Stimulated activated CD8-positive, alpha-beta memory T cell treated with anti-CD3 and anti-CD28 coated beads, Interleukin-12 subunit alpha, Interleukin-12 subunit beta, amount 100 ng/mL, for 1 hour (primary cell): ENCODE data around the gene ACTL7B.
"Not testable (repeated sequence)": the region's sequence is repeated elsewhere in the genome, so short reads cannot be mapped to it uniquely, and the experiment has no call there.

Experiments used
- DNase-seq: peaks from one replicate; pipeline ENCODE4 v3.0.0-alpha.2; 2020; ENCODE audit warnings: low read depth

ACTL7B gene

GRCh38 chr9:108842610-108843295 is 13.0 kb downstream of the ACTL7B start:
- no peak for DNase-seq

DNA sequence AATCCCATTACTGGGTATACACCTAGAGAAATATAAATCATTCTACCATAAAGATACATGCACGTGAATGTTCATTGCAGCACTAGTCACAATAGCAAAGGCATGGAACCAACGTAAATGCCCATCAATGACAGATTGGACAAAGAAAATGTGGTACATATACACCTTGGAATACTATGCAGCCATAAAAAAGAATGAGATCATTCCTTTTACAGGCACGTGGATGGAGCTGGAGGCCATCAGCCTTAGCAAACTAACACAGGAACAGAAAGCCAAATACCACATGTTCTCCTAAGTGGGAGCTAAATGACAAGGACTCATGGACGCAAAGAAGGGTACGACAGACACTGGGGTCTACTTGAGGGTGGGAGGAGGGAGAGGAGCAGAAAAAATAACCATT is 16.2 kb downstream of the ACTL7B start:
- DNase-seq: not testable (repeated sequence)

DNA sequence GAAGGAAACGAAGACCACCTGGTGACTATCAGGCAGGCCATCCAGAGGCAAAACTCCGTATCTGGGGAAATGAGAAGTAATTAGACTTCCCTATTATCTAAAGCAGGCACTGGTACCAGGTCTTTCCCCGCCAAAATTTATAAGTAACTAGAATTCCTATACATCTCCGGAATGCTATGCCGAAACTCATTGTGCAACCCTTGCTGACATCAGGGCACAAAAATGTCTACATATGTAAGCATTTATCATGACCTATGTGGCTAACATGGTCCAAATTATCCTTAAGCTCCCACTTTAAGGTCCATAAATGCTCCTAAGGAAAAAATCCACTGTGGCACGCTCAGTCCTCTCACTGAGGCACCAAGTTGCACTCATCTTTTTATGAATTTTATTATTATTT is 17.8 kb downstream of the ACTL7B start:
- no peak for DNase-seq

DNA sequence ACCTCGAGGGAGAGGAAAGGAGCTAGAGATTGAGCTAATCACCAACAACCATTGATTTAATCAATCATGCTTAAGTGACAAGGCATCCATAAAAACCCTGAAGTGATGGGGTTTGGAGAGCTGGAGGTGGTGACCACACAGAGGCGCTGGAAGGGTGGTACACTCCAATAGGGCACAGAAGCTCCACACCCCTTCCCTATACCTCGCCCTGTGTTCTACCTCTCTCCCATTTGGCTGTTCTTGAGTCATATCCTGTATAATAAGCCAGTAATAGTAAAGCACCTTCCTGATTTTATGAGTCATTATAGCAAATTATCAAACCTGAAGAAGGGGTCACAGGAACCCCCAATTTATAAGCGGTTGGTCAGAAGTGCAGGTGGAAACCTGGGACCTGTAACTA is 18.3 kb downstream of the ACTL7B start:
- no peak for DNase-seq

DNA sequence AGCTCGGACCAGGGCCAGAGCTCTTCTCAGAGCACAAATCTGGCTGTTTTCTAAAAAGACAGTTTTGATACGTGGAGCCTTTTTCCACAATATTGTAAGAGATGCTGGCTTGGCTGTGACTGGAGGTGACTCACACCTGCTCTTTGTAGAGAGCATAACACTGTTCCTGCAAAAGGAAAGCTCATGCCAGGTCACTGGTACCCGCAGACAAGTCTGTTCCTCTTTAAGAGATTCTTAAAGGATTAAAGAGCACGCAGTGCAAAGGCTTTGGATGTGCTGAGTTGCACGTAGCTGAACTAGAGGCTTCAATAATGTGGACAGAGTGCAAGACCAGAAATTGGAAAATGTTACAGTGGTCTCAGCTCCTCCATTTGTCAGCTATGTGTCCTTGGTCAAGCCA is 19.0 kb downstream of the ACTL7B start:
- no peak for DNase-seq

- no peak for DNase-seq
These were observed 19.5 kb downstream of the ACTL7B start for GRCh38 chr9:108836319-108836718.

- DNase-seq: no peak
These were observed 20.0 kb downstream of the ACTL7B start for GRCh38 chr9:108835831-108836230.

- no peak for DNase-seq
These were observed 20.7 kb downstream of the ACTL7B start for GRCh38 chr9:108834959-108835665.

DNA sequence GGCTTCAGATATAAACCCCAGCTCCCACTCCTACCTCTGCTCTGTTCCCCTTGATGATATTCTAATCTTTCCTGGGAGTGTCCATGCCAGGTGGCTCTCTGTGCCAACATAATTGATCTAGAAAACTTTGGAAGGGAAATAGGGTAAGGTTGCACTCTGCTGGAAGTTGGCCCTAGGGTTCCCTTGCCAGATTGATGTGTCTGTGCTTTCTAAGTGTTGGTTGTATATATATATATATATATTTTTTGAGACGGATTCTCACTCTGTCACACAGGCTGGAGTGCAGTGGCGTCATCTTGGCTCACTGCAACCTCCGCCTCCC is 23.6 kb downstream of the ACTL7B start:
- DNase-seq: no peak

- DNase-seq: no peak
These were observed 24.1 kb downstream of the ACTL7B start for GRCh38 chr9:108831496-108832178.

GRCh38 chr9:108830272-108830671 is 25.5 kb downstream of the ACTL7B start:
- DNase-seq: no peak

- no peak for DNase-seq
These were observed 32.0 kb downstream of the ACTL7B start for GRCh38 chr9:108823829-108824228.

- no peak for DNase-seq
These were observed 39.7 kb downstream of the ACTL7B start for GRCh38 chr9:108816037-108816436.

- no peak for DNase-seq
These were observed 40.6 kb downstream of the ACTL7B start for GRCh38 chr9:108815156-108815555.

- no peak for DNase-seq
These were observed 41.7 kb downstream of the ACTL7B start for GRCh38 chr9:108813951-108814601.

- no peak for DNase-seq
These were observed 43.3 kb downstream of the ACTL7B start for GRCh38 chr9:108812396-108813025.

DNA sequence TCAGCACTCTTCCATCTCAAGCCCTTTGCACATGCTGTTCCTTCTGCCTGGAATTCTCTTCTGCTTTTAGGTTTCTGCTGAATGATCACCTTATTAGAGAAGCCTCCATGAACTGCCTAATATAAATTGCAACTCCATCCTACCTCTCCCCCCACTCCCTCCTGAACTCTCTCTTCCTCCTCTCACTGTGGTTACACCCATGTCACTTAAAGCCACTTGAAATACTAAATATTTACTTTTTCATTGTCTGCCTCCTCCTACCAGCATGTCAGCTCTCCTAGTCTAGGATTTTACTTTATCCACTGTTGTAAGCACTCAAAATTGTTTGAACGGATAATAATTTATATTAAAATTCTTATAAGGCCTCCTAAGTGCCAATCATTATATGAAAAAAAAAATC is 43.8 kb downstream of the ACTL7B start:
- DNase-seq: no peak

- no peak for DNase-seq
These were observed 46.5 kb downstream of the ACTL7B start for GRCh38 chr9:108809269-108809668.
